ENCODE data around the gene ADAMTS17.
"Not testable (repeated sequence)": the region's sequence is repeated elsewhere in the genome, so short reads cannot be mapped to it uniquely, and the experiment has no call there.

DNA sequence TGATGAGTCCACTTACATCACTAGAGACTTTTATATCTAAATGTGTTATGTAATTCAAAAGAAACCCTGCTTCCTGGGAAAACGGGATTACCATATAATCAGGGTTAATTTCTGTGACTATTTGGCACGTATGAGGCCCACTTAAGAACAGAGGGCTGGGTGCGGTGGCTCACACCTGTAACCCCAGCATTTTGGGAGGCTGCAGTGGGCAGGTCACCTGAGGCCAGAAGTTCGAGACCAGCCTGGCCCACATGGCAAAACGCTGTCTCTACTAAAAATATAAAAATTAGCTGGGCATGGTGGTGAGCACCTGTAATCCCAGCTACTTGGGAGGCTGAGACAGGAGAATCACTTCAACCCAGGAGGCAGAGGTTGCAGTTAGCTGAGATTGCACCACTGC, 361.9 kb downstream of the ADAMTS17 start:
- TF ChIP-seq, protein P1, sequence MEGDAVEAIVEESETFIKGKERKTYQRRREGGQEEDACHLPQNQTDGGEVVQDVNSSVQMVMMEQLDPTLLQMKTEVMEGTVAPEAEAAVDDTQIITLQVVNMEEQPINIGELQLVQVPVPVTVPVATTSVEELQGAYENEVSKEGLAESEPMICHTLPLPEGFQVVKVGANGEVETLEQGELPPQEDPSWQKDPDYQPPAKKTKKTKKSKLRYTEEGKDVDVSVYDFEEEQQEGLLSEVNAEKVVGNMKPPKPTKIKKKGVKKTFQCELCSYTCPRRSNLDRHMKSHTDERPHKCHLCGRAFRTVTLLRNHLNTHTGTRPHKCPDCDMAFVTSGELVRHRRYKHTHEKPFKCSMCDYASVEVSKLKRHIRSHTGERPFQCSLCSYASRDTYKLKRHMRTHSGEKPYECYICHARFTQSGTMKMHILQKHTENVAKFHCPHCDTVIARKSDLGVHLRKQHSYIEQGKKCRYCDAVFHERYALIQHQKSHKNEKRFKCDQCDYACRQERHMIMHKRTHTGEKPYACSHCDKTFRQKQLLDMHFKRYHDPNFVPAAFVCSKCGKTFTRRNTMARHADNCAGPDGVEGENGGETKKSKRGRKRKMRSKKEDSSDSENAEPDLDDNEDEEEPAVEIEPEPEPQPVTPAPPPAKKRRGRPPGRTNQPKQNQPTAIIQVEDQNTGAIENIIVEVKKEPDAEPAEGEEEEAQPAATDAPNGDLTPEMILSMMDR (IDR thresholded peaks at IDR 0.05): not testable (repeated sequence)
- TF ChIP-seq POLR2A (IDR thresholded peaks at IDR 0.05): not testable (repeated sequence)
